GM12865 (cell line): ENCODE data around the gene OPRL1.

Experiments used
- DNase-seq: peaks from one replicate; pipeline ENCODE4 v3.0.0; 2010; ENCODE audit warnings: low read depth
- H3K4me3 ChIP-seq: 2 replicates; pipeline ENCODE4 v1.5.1; 2011; ENCODE audit warnings: mild to moderate bottlenecking, low read depth, low read length, control low read depth
- CTCF ChIP-seq: IDR thresholded peaks from 2 replicates; pipeline ENCODE4 v1.5.1; 2011; ENCODE audit warnings: low read length, control low read depth, low read depth, inconsistent platforms; ENCODE audit not compliant: insufficient read depth; ENCODE audit errors: missing control alignments

The OPRL1 gene

GRCh38 chr20:64137598-64138031 is 57.7 kb downstream of the OPRL1 start:
- DNase-seq = no peak
- no peak for TF ChIP-seq CTCF
- no peak overlapping the region for H3K4me3 ChIP-seq

GRCh38 chr20:64138276-64138815 is 58.5 kb downstream of the OPRL1 start:
- no peak for TF ChIP-seq CTCF
- no peak for DNase-seq

GRCh38 chr20:64139199-64140060 is 59.5 kb downstream of the OPRL1 start:
- DNase-seq = no peak
- no peak overlapping the region for H3K4me3 ChIP-seq

More at GRCh38 chr20:64138276-64138815, 58.5 kb downstream of the OPRL1 start:
- H3K4me3 ChIP-seq = no peak overlapping the region

GRCh38 chr20:64140061-64140931 is 60.4 kb downstream of the OPRL1 start:
- no peak for TF ChIP-seq CTCF
- no peak overlapping the region for H3K4me3 ChIP-seq
- DNase-seq = no peak

More at GRCh38 chr20:64139199-64140060, 59.5 kb downstream of the OPRL1 start:
- TF ChIP-seq CTCF = no peak

- DNase-seq = no peak
- no peak for TF ChIP-seq CTCF
- H3K4me3 ChIP-seq = no peak overlapping the region
Observed at GRCh38 chr20:64140956-64141355, 61.1 kb downstream of the OPRL1 start.

GRCh38 chr20:64142590-64142989 is 62.7 kb downstream of the OPRL1 start:
- TF ChIP-seq CTCF = no peak
- no peak overlapping the region for H3K4me3 ChIP-seq
- DNase-seq = no peak
